Muscle layer of colon (tissue), 2 donors: Measurements from ENCODE around the gene TLX3.

ENCODE experiments used
- H3K27ac ChIP-seq: one replicate; pipeline ENCODE4 v1.7.0; 2013; ENCODE audit warnings: low read depth, mild to moderate bottlenecking, low read length, moderate library complexity
- H3K27me3 ChIP-seq, 2 donors: one replicate each; pipeline ENCODE4 v1.7.0; 2013; ENCODE audit warnings: low read length in 2 of 2, mild to moderate bottlenecking in 2 of 2; ENCODE audit not compliant: insufficient read depth in 2 of 2, control insufficient read depth in 1 of 2
- H3K36me3 ChIP-seq: one replicate; pipeline ENCODE4 v1.7.0; 2013; ENCODE audit warnings: mild to moderate bottlenecking, low read length; ENCODE audit not compliant: insufficient read depth
- H3K4me1 ChIP-seq: one replicate; pipeline ENCODE4 v1.7.0; 2013; ENCODE audit warnings: mild to moderate bottlenecking, low read length; ENCODE audit not compliant: insufficient read depth
- H3K4me3 ChIP-seq, 2 donors: one replicate each; pipeline ENCODE4 v1.7.0; 2013; ENCODE audit warnings: low read length in 2 of 2, low read depth in 1 of 2, mild to moderate bottlenecking in 1 of 2, moderate library complexity in 1 of 2
- H3K9ac ChIP-seq: one replicate; pipeline ENCODE4 v1.7.0; 2013; ENCODE audit warnings: low read length
- H3K9me3 ChIP-seq: one replicate; pipeline ENCODE4 v1.7.0; 2013; ENCODE audit warnings: mild to moderate bottlenecking, low read length
- donor health status: abdominal sarcoma.
- donor health status: Adenocarcinoma of cecum.

TLX3 gene

DNA sequence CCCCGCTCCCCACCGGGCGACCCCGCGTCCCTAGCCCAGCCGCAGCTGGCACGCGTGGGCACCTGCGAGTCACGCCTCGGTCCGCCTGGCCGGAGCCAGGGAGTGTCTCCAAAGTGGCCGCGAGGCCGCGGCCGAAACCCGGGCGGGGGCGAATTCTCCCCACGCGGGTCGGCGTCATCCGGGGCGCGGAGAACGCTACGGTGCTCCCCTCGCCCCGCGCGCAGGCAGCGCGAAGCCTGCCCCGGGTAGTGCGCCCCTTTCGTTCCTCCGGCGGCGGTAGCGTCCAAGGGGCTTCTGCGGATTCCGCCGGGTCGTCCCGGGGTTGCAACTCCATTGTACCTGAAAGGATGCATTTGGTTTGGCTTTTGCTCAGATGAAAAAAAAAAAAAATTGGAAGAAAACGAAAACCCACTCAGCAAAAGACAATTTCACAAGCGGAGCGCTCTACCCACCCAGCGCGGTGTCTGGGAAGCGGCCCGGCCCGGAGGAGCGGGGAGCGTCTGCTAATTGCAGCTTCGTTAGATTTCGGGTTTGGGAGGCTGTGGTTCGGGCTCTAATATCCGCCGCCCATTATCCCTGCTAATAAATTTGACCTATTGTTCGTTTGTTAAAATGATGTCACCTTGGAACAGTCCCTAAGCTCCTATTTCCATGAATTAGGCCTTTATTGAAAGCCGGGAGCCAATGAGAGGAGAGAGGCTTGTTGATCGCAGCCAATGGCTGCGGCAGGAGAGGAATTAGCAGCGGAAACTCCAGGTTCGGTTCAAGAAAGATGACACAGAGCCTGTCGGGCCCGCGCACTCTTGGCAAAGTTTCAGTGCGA lies at the start of gene TLX3:
TLX3 (plus strand) TSS at position 796 of the 823 bp plus-strand sequence. CDS start 118 bp downstream, outside the sequence.
- H3K9me3 ChIP-seq = no peaks in the 10 kb centered on the region
- H3K27ac ChIP-seq = no peak within 1 kb of the TSS
- H3K4me1 ChIP-seq = peaks cover 5% of the 10 kb centered on the region
- H3K9ac ChIP-seq = no peak within 1 kb of the TSS
- no peaks in the 10 kb centered on the region for H3K36me3 ChIP-seq
- no peak within 1 kb of the TSS for H3K4me3 ChIP-seq
- peaks cover 57 to 93% of the 10 kb centered on the region in 2 donors for H3K27me3 ChIP-seq

DNA sequence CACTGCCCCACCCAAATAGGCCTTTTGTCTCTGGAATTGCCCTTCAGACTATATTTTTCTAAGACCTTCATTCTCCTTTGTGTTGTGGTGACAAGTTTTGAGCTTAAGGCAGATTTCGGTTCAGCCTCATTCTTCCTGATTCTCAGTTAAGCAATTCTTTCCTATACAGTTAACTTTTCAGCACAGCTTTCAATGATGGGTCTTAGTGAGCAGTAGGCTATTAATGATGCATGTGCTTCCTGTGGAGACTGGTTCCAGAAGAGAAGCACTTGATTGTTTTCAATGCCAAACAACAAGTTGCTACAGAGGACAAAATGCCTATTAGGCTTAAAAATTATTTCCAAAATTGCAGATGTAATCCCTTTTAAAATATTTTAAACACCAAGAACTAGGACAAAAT lies 47.7 kb upstream of the TLX3 start:
- H3K4me1 ChIP-seq = no peaks in the 10 kb centered on the region
- no peaks in the 10 kb centered on the region for H3K9me3 ChIP-seq
- no peaks in the 10 kb centered on the region for H3K27me3 ChIP-seq
- no peaks in the 10 kb centered on the region for H3K36me3 ChIP-seq
- H3K9ac ChIP-seq = no peak overlapping the region
- no peak overlapping the region for H3K4me3 ChIP-seq
- H3K27ac ChIP-seq = no peak overlapping the region

DNA sequence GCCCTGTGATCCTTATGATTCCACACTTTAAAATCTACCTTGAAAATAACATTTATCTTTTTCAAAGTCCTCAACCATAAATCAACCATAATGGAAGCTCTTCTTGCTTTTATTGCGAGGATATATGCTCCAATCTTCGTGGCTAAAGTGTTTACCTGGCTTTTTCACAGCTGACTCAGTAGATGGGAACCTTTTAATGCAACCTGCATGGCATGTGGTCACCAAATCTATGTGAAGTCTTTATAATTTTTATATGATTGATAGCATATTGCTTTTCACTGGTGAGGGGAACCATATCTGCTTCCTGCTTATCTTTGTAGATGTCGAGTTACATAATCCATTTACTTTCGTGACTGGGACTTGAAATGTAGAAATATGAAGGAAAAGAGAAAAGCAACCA lies 47.1 kb upstream of the TLX3 start:
- no peaks in the 10 kb centered on the region for H3K9me3 ChIP-seq
- no peak overlapping the region for H3K4me3 ChIP-seq
- H3K27me3 ChIP-seq = no peaks in the 10 kb centered on the region
- H3K36me3 ChIP-seq = no peaks in the 10 kb centered on the region
- no peak overlapping the region for H3K9ac ChIP-seq
- no peak overlapping the region for H3K27ac ChIP-seq
- no peaks in the 10 kb centered on the region for H3K4me1 ChIP-seq

GRCh38 chr5:171263181-171263580 lies 45.9 kb upstream of the TLX3 start:
- Histone ChIP-seq H3K27me3 (no peaks in the 10 kb centered on the region), H3K9ac (no peak overlapping the region), H3K27ac (no peak overlapping the region), H3K9me3 (no peaks in the 10 kb centered on the region), H3K36me3 (no peaks in the 10 kb centered on the region), H3K4me1 (no peaks in the 10 kb centered on the region), H3K4me3 (no peak overlapping the region)

DNA sequence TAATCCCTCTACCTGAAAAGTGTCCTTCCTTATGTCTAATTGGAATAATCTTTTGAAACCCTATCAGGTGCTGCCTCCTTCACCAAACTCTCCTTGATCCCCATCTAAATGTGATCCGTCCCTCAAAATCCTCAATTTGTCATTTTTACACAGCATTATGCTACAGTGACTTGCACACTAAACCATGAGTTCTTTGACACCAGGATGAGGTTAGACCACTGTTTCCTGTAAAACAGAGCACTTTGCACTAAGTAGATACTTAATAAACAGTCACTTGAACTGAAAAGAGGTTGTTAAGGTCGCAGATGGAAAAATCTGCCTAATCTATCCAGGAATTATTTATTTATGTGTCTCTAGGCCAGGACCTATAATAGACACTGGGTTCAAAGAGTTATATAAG lies 44.2 kb upstream of the TLX3 start:
- Histone ChIP-seq H3K4me1 (no peaks in the 10 kb centered on the region), H3K9me3 (no peaks in the 10 kb centered on the region), H3K36me3 (no peaks in the 10 kb centered on the region), H3K9ac (no peak overlapping the region), H3K4me3 (no peak overlapping the region), H3K27me3 (no peaks in the 10 kb centered on the region), H3K27ac (no peak overlapping the region)

DNA sequence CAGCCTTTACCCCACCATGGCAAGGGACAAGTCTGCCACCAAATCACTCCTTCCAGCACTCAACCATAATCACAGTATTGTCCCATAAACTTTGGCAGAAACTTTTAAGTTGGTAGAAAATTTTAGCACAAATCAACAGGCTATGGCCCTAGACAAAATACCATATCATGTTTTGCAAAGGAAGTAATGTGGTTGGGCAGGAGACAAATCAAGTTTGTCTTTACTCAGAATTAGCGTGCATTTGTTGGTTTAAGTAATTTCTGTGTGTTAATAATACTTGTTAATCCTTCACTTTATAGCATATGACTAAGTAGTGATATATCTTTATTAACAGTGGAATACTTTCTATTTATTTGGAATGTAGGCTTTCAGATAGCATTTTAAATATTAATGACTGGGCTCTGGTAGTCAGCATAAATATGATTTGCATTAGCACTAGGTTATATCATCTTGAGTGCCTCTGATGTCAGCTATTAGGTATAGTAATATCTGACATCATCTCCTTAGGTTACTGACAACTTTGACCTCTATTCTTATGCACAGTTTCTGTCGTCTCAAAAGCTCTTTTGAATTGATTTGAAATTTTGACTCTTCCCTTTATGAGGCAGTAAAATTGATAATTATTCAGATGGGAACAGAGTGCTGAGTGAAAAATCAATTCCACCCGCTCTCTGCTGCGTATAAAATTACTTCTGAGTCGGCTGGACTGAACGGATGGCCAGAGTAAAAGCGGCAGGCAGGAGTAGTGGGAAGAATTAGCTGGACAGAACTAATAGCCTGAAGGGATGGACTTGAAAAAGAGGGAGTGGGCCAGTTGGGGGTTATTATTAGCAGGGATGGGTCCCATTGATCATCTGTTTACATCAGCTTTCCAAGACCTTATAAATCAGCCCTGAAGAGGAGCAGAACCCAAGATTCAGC lies 40.1 kb upstream of the TLX3 start:
- no peak overlapping the region for H3K4me3 ChIP-seq
- no peaks in the 10 kb centered on the region for H3K9me3 ChIP-seq
- no peak overlapping the region for H3K27ac ChIP-seq
- H3K36me3 ChIP-seq = no peaks in the 10 kb centered on the region
- no peak overlapping the region for H3K9ac ChIP-seq
- H3K27me3 ChIP-seq = no peaks in the 10 kb centered on the region
- H3K4me1 ChIP-seq = no peaks in the 10 kb centered on the region

DNA sequence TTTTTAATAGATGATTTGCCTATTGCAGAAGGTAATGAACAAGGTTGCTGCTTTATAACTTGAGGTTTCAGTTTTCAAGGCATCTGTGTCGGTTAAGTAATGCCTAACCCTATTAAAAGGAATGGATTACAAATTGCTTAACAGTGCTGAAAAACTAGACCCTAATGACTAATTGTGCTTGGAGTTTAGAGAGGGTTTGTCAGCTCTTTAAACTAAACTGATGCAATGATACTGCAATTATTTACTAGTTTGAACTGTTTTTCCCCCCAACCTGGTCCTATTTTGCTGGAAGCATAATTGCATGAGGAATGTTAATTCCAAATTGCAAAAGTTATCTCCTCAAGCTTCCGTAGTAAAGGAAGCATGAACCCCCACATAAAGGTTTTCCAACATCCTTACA lies 39.3 kb upstream of the TLX3 start:
- Histone ChIP-seq H3K4me3 (no peak overlapping the region), H3K27me3 (no peaks in the 10 kb centered on the region), H3K36me3 (no peaks in the 10 kb centered on the region), H3K9ac (no peak overlapping the region), H3K9me3 (no peaks in the 10 kb centered on the region), H3K4me1 (no peaks in the 10 kb centered on the region), H3K27ac (no peak overlapping the region)

- H3K36me3 ChIP-seq = no peaks in the 10 kb centered on the region
- H3K4me1 ChIP-seq = no peaks in the 10 kb centered on the region
- H3K9me3 ChIP-seq = no peaks in the 10 kb centered on the region
- no peak overlapping the region for H3K9ac ChIP-seq
- H3K27ac ChIP-seq = no peak overlapping the region
- H3K27me3 ChIP-seq = no peaks in the 10 kb centered on the region
- no peak overlapping the region for H3K4me3 ChIP-seq
Measured at GRCh38 chr5:171270136-171270535, 38.9 kb upstream of the TLX3 start.

DNA sequence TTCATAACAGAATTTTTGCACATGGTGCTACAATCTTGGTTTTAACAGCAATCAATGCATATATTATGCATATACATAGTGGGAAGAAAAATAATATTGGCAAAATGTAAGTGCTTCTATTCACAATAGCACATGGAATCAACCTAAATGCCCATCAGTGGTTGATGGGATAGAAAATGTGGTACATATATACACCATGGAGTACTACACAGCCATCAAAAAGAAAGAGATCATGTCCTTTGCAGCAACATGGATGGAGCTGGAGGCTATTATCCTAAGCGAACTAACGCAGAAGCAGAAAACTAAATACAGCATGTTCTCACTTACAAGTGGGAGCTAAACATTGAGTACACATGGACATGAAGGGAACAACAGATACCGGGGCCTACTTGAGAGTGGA lies 37.2 kb upstream of the TLX3 start:
- H3K36me3 ChIP-seq = no peaks in the 10 kb centered on the region
- no peaks in the 10 kb centered on the region for H3K9me3 ChIP-seq
- H3K4me1 ChIP-seq = no peaks in the 10 kb centered on the region
- no peaks in the 10 kb centered on the region for H3K27me3 ChIP-seq
- no peak overlapping the region for H3K4me3 ChIP-seq
- no peak overlapping the region for H3K27ac ChIP-seq
- H3K9ac ChIP-seq = no peak overlapping the region

GRCh38 chr5:171272996-171273970 lies 35.8 kb upstream of the TLX3 start:
- H3K4me1 ChIP-seq = no peaks in the 10 kb centered on the region
- no peaks in the 10 kb centered on the region for H3K27me3 ChIP-seq
- no peak overlapping the region for H3K9ac ChIP-seq
- no peaks in the 10 kb centered on the region for H3K9me3 ChIP-seq
- no peak overlapping the region for H3K27ac ChIP-seq
- no peaks in the 10 kb centered on the region for H3K36me3 ChIP-seq
- H3K4me3 ChIP-seq = no peak overlapping the region
